Kidney epithelial cell (primary cell): ENCODE results near the gene EFHC2. TPM values are rescaled to one million over a fixed set of nuclear protein-coding genes. Genes with fewer than 3 reads are reported as not detected.

Experiments
- DNase-seq: peaks from one replicate; pipeline ENCODE4 v3.0.0-alpha.2; 2010; ENCODE audit warnings: low read depth
- H3K27me3 ChIP-seq: 2 replicates; pipeline ENCODE4 v1.6.0; 2011; ENCODE audit warnings: low read length; ENCODE audit not compliant: control insufficient read depth, insufficient read depth
- H3K36me3 ChIP-seq: 2 replicates; pipeline ENCODE4 v1.5.1; 2011; ENCODE audit warnings: low read length; ENCODE audit not compliant: control insufficient read depth, insufficient read depth
- H3K4me3 ChIP-seq: 2 replicates; pipeline ENCODE4 v1.5.1; 2011; ENCODE audit warnings: low read depth, mild to moderate bottlenecking, control low read depth, low read length
- CTCF ChIP-seq: IDR thresholded peaks from 2 replicates; pipeline ENCODE4 v1.5.1; 2011; ENCODE audit warnings: mild to moderate bottlenecking, moderate library complexity, low read length, control low read depth, inconsistent platforms; ENCODE audit not compliant: insufficient read depth, poor library complexity, severe bottlenecking
- total RNA-seq: library from RNA; depleted of rRNA; stranded (reverse); fragments of >200 nt; gene quantifications from 2 replicates; pipeline ENCODE4 v1.2.3, GENCODE V29; 2015

EFHC2 gene
- total RNA-seq, 1 donor from 2014 or later, result 0.71 TPM

DNA sequence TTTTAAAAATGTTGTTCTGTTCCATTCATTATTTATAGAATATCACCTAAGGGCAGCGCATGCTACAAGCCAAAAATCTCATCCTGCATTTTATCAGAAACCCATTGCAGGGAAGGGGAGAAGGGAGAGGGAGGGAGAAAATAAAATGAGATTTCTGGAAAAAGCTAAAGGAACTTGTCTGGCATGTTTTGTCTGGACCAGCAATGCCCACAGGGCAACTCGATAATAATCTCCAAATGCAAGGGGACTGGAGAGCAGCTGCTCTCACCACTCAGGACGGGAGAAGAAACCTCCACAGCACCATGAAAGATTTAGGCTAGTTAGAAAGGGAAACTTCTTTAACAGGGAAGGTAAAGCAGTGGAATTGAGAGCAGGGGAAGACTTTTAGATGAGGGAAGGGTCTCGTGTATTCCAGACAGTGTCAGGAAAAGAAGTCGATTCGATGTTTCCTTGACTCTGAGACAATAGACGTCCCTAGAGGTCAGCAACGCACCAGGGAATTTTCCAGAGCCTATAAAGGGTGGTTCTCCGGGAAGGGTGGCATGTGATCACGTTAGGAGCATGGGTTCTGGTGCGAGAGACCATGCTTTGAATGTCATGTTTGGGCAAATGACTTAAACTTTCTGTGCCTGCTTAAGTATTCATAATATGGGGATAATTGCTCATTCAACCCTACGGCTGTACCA lies 238.1 kb downstream of the EFHC2 start:
- TF ChIP-seq CTCF, result no peak
- Histone ChIP-seq H3K27me3 (no peaks in the 10 kb centered on the region), H3K4me3 (no peak overlapping the region), H3K36me3 (no peaks in the 10 kb centered on the region)
- no peak for DNase-seq

DNA sequence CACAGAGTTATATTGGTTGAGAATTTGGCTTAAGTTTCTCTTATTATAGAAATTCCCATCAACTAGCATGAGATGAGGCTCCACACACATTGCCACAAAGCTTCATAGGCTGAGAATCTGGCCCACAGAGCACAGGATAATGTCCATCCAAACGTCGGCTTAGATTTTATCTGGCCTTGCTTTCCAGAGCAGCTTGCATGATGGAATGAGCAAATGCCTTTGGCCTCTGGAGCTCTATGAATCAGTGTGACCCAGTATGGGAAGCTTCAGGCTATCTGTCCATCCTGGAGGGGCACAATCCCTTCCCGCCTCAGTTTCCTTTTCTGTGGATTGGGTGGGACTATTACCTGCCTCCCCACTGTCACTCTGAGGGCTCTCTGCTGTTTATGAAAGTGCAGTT lies 238.8 kb downstream of the EFHC2 start:
- Histone ChIP-seq H3K36me3 (no peaks in the 10 kb centered on the region), H3K27me3 (no peaks in the 10 kb centered on the region), H3K4me3 (no peak overlapping the region)
- no peak for TF ChIP-seq CTCF
- DNase-seq, result no peak

- no peak for TF ChIP-seq CTCF
- Histone ChIP-seq H3K27me3 (no peaks in the 10 kb centered on the region), H3K36me3 (no peaks in the 10 kb centered on the region), H3K4me3 (no peak overlapping the region)
- no peak for DNase-seq
These were observed 242.2 kb downstream of the EFHC2 start for GRCh38 chrX:44101281-44101680.

DNA sequence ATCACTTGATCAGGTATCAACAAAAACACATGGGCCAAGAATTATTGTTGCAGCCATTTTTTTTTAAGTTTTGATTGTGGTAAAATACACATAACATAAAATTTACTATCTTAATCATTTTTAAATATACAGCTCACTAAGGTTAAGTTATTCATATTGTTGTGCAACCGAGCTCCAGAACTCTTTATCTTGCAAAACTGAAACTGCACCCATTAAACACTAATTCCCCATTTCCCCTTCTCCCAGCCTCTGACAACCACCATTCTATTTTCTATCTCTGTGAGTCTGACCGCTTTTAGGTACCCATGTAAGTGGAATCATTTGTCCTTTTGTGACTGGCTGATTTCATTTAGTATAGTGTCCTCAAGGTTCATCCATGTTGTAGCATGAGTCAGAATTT lies 244.1 kb downstream of the EFHC2 start:
- Histone ChIP-seq H3K4me3 (no peak overlapping the region), H3K27me3 (no peaks in the 10 kb centered on the region), H3K36me3 (no peaks in the 10 kb centered on the region)
- no peak for DNase-seq
- no peak for TF ChIP-seq CTCF

Other genes starting within 250 kb of the EFHC2 start
- gene FUNDC1, start 199.2 kb upstream of the EFHC2 start, total RNA-seq, result 13.0 and 13.3 TPM in 2 replicates